H1 (cell line): ENCODE results near the gene EPHA3. TPM values are rescaled to one million over a fixed set of nuclear protein-coding genes. Genes with fewer than 3 reads are reported as not detected.

Source experiments
- CTCF ChIA-PET: fragments of 300-600 bp; sonication (Branson Sonifier 250); formaldehyde crosslinking; loops from one replicate; lab custom pipeline; 2021; ENCODE audit not compliant: partially characterized antibody; lab: Charles Lee
- POLR2A ChIA-PET: fragments of 300-600 bp; sonication (Branson Sonifier 250); formaldehyde crosslinking; loops from one replicate; lab custom pipeline; 2021; ENCODE audit warnings: inconsistent platforms; ENCODE audit not compliant: partially characterized antibody; lab: Charles Lee
- DNase-seq, 2 experiments: peaks; one replicate each; pipeline versions ENCODE4 v3.0.0 to v3.0.0-alpha.2; 2010 to 2022; ENCODE audit warnings: low spot score in 2 of 2, low read depth in 1 of 2, mixed read lengths in 1 of 2
- FAIRE-seq: peaks from 2 replicates; lab custom pipeline; 2011; peaks lifted over from hg19 to GRCh38; lab: Jason Lieb, UNC
- H2AFZ ChIP-seq: 2 replicates; pipeline ENCODE4 v1.8.1; 2012; ENCODE audit warnings: low read length, inconsistent platforms
- H2AK5ac ChIP-seq: 2 replicates; pipeline ENCODE4 v1.6.1; 2013; ENCODE audit warnings: low read depth, low read length
- H2BK120ac ChIP-seq: replicated peaks from 2 replicates; pipeline ENCODE3; 2013; ENCODE audit warnings: low read depth, low read length, inconsistent platforms
- H2BK12ac ChIP-seq: 2 replicates; pipeline ENCODE4 v1.6.1; 2013; ENCODE audit warnings: low read depth, low read length
- H2BK15ac ChIP-seq: 2 replicates; pipeline ENCODE4 v1.6.1; 2013; ENCODE audit warnings: low read length
- H2BK20ac ChIP-seq: 2 replicates; pipeline ENCODE4 v1.6.1; 2013; ENCODE audit warnings: low read length
- H2BK5ac ChIP-seq: 2 replicates; pipeline ENCODE4 v1.6.1; 2013; ENCODE audit warnings: low read depth, low read length
- H3K14ac ChIP-seq: 2 replicates; pipeline ENCODE4 v1.6.1; 2013; ENCODE audit warnings: inconsistent platforms; ENCODE audit not compliant: insufficient read length
- H3K18ac ChIP-seq: 2 replicates; pipeline ENCODE4 v1.6.1; 2013; ENCODE audit warnings: low read length; ENCODE audit errors: extremely low read depth
- H3K23ac ChIP-seq: 2 replicates; pipeline ENCODE4 v1.6.1; 2013; ENCODE audit warnings: inconsistent platforms; ENCODE audit not compliant: insufficient read length
- H3K23me2 ChIP-seq: 2 replicates; pipeline ENCODE4 v1.6.1; 2013; ENCODE audit warnings: low read depth, low read length
- H3K27ac ChIP-seq: 2 replicates; pipeline ENCODE4 v1.6.1; 2011; ENCODE audit warnings: low read depth, low read length, inconsistent platforms
- H3K27me3 ChIP-seq, 4 experiments: replicated peaks in 1 of 4; 1 replicate in 1 of 4; 2 replicates in 3 of 4; pipeline versions ENCODE4 v1.6.1 to v1.8.1; 2011 to 2013; ENCODE audit warnings: low read length in 3 of 4, mild to moderate bottlenecking in 3 of 4, inconsistent platforms in 2 of 4, mixed read lengths in 2 of 4, moderate library complexity in 1 of 4; ENCODE audit not compliant: control insufficient read depth in 3 of 4, insufficient read depth in 3 of 4; ENCODE audit errors: extremely low read depth in 1 of 4
- H3K36me3 ChIP-seq, 4 experiments: 2 replicates each; pipeline versions ENCODE4 v1.6.1 to v1.8.1; 2011 to 2013; ENCODE audit warnings: mild to moderate bottlenecking in 4 of 4, low read length in 3 of 4, moderate library complexity in 2 of 4, control low read depth in 1 of 4, inconsistent platforms in 1 of 4; ENCODE audit not compliant: insufficient read depth in 4 of 4, control insufficient read depth in 2 of 4
- H3K4ac ChIP-seq: replicated peaks from 2 replicates; pipeline ENCODE3; 2013; ENCODE audit warnings: low read length, low read depth, mixed read lengths, inconsistent platforms; ENCODE audit not compliant: insufficient read length
- H3K4me1 ChIP-seq, 4 experiments: replicated peaks in 1 of 4; 1 replicate in 1 of 4; 2 replicates in 3 of 4; pipeline versions ENCODE4 v1.6.1 to v1.8.1; 2011 to 2013; ENCODE audit warnings: low read length in 3 of 4, inconsistent platforms in 2 of 4, mixed read lengths in 1 of 4; ENCODE audit not compliant: insufficient read depth in 4 of 4, control insufficient read depth in 3 of 4
- H3K4me2 ChIP-seq, 2 experiments: 2 replicates each; pipeline versions ENCODE4 v1.6.1 to v1.8.1; 2011 to 2013; ENCODE audit warnings: low read depth in 2 of 2, low read length in 2 of 2, control low read depth in 1 of 2, inconsistent platforms in 1 of 2, mild to moderate bottlenecking in 1 of 2; ENCODE audit not compliant: insufficient read depth in 1 of 2
- H3K4me3 ChIP-seq, 4 experiments: fragments of 200-600, 300-600 bp in 1 of 4; sonication (generic), shearing (Covaris generic), sonication (Bioruptor Twin) in 1 of 4; 2 replicates each; pipeline versions ENCODE4 v1.5.1 to v1.8.1; 2011 to 2016; ENCODE audit warnings: low read length in 4 of 4, low read depth in 3 of 4, control low read depth in 2 of 4, inconsistent platforms in 2 of 4, mild to moderate bottlenecking in 2 of 4, mixed read lengths in 1 of 4, moderate library complexity in 1 of 4; ENCODE audit not compliant: insufficient read depth in 2 of 4; ENCODE audit errors: extremely low read depth in 1 of 4
- H3K56ac ChIP-seq: replicated peaks from 2 replicates; pipeline ENCODE3; 2013; ENCODE audit warnings: low read depth, mild to moderate bottlenecking, mixed read lengths, low read length, inconsistent platforms; ENCODE audit not compliant: insufficient read length
- H3K79me1 ChIP-seq: 2 replicates; pipeline ENCODE4 v1.6.1; 2013; ENCODE audit warnings: low read depth, low read length, control low read depth
- H3K79me2 ChIP-seq, 2 experiments: 2 replicates each; pipeline versions ENCODE4 v1.6.1 to v1.8.1; 2012 to 2013; ENCODE audit warnings: low read length in 2 of 2, mild to moderate bottlenecking in 2 of 2, inconsistent platforms in 1 of 2; ENCODE audit not compliant: insufficient read depth in 2 of 2, control insufficient read depth in 1 of 2
- H3K9ac ChIP-seq, 4 experiments: replicated peaks in 1 of 4; 1 replicate in 1 of 4; 2 replicates in 3 of 4; pipeline versions ENCODE4 v1.6.1 to v1.8.1; 2011 to 2013; ENCODE audit warnings: low read depth in 3 of 4, low read length in 3 of 4, control low read depth in 2 of 4, mild to moderate bottlenecking in 2 of 4, moderate library complexity in 2 of 4, inconsistent platforms in 1 of 4; ENCODE audit errors: extremely low read depth in 1 of 4
- H3K9me3 ChIP-seq, 2 experiments: 2 replicates each; pipeline versions ENCODE4 v1.6.1 to v1.8.1; 2012 to 2013; ENCODE audit warnings: mild to moderate bottlenecking in 2 of 2, moderate library complexity in 2 of 2, control low read depth in 1 of 2, inconsistent platforms in 1 of 2, low read depth in 1 of 2, low read length in 1 of 2, mixed read lengths in 1 of 2; ENCODE audit not compliant: insufficient read depth in 2 of 2
- H4K20me1 ChIP-seq, 2 experiments: replicated peaks in 1 of 2; 2 replicates each; pipeline versions ENCODE3 to v1.8.1; 2011 to 2013; ENCODE audit warnings: inconsistent platforms in 2 of 2, low read length in 2 of 2, mild to moderate bottlenecking in 1 of 2; ENCODE audit not compliant: insufficient read depth in 2 of 2, control insufficient read depth in 1 of 2
- H4K5ac ChIP-seq: 2 replicates; pipeline ENCODE4 v1.6.1; 2013; ENCODE audit warnings: low read length, low read depth, mixed read lengths, inconsistent platforms; ENCODE audit not compliant: insufficient read length
- H4K8ac ChIP-seq: 2 replicates; pipeline ENCODE4 v1.8.0; 2013; ENCODE audit warnings: mild to moderate bottlenecking, moderate library complexity, low read length, inconsistent platforms; ENCODE audit not compliant: insufficient read depth; ENCODE audit errors: extremely low read depth
- H4K91ac ChIP-seq: replicated peaks from 2 replicates; pipeline ENCODE3; 2013; ENCODE audit warnings: low read length, mixed read lengths, inconsistent platforms; ENCODE audit not compliant: insufficient read length
- CBX8 ChIP-seq: fragments of 300-800, 300-1000 bp; sonication (generic); IDR thresholded peaks from 2 replicates; pipeline ENCODE4 v1.7.1; 2016; ENCODE audit warnings: low read depth, low read length, borderline replicate concordance
- FOSL1 ChIP-seq: IDR thresholded peaks from 2 replicates; pipeline ENCODE4 v1.6.1; 2011; ENCODE audit warnings: mild to moderate bottlenecking, low read depth, low read length, moderate library complexity; ENCODE audit not compliant: insufficient read depth
- KDM4A ChIP-seq: IDR thresholded peaks from one replicate; pipeline ENCODE4 v1.7.1; 2012; ENCODE audit warnings: low read depth, mild to moderate bottlenecking, moderate library complexity, low read length, inconsistent platforms; ENCODE audit not compliant: severe bottlenecking
- RAD21 ChIP-seq, 2 experiments: IDR thresholded peaks in 1 of 2; conservative IDR thresholded peaks in 1 of 2; 2 replicates each; pipeline ENCODE4 v1.6.1; 2011; ENCODE audit warnings: low read depth in 2 of 2, low read length in 2 of 2, improper control_type of control experiment in 1 of 2, inconsistent platforms in 1 of 2, mild to moderate bottlenecking in 1 of 2, moderate library complexity in 1 of 2
- SIN3A ChIP-seq, 2 experiments: IDR thresholded peaks in 1 of 2; conservative IDR thresholded peaks in 1 of 2; 2 replicates each; pipeline ENCODE4 v1.6.1; 2011 to 2012; ENCODE audit warnings: low read length in 2 of 2, improper control_type of control experiment in 1 of 2, low read depth in 1 of 2, mild to moderate bottlenecking in 1 of 2
- SP4 ChIP-seq: IDR thresholded peaks from 2 replicates; pipeline ENCODE4 v1.6.1; 2012; ENCODE audit warnings: low read length, inconsistent platforms
- SUZ12 ChIP-seq: fragments of 200-600 bp; sonication (generic); IDR thresholded peaks from 2 replicates; pipeline ENCODE4 v1.6.1; 2012; ENCODE audit warnings: mild to moderate bottlenecking, inconsistent platforms, low read length, moderate library complexity, mixed read lengths
- TAF1 ChIP-seq: IDR thresholded peaks from 2 replicates; pipeline ENCODE4 v1.6.1; 2011; ENCODE audit warnings: mild to moderate bottlenecking, low read depth, low read length
- polyA plus RNA-seq, 7 experiments: library from polyadenylated mRNA; depleted of rRNA in 3 of 7; stranded (reverse) in 5 of 7; unstranded in 2 of 7; fragments of >200 nt in 5 of 7; fragments of 200-250 nt in 2 of 7; gene quantifications; 1 replicate in 5 of 7; 2 replicates in 1 of 7; 4 replicates in 1 of 7; pipeline versions ENCODE4 v1.2.1 to v1.2.3, GENCODE V29; 2011 to 2013; ENCODE audit warnings: missing spikeins in 2 of 7, mixed read lengths in 2 of 7
- total RNA-seq: library from RNA; stranded (reverse); fragmentation: NEBNext Ultra II Directional; extraction: Animal tissue kit (Norgen Biotek cat#: 25700); gene quantifications from 2 replicates; pipeline ENCODE4 v1.2.1, GENCODE V29; 2021
- TF ChIP-seq, protein P1 (sequence below): IDR thresholded peaks from 2 replicates; pipeline ENCODE4 v1.6.1; 2012; ENCODE audit warnings: low read length, inconsistent platforms

The EPHA3 gene
- total and polyA plus RNA-seq, 2 of the 8 experiments (the other 6 are each of a cell fraction or from before 2014, with no cell fraction given) = 0.09 to 0.22 TPM

DNA sequence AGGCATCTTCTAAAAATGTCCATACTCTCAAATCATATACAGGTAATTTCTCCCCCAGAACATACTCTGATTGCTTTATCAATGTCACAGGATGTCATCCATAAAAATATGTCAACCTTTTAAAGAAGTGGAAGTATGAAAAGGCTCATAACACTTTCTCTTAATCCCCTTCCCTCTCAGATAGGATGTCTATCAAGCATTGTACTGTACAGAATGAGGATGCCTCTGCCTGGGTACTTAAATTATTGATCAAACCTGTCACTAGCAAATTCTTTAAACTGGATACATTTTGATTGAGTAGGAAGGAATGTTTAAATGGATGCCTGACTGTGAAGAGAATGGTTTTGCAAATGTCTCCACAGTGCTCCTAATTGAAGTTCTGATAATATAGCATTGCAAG is 168.7 kb downstream of the EPHA3 start:
- Histone ChIP-seq H3K27ac (no peak overlapping the region), H4K8ac (no peak overlapping the region), H3K18ac (no peak overlapping the region), H3K56ac (no peak overlapping the region), H2AFZ (no peak overlapping the region), H2AK5ac (no peak overlapping the region), H2BK20ac (no peak overlapping the region), H3K27me3 (no peaks in the 10 kb centered on the region), H3K79me1 (no peaks in the 10 kb centered on the region), H4K5ac (no peak overlapping the region), H2BK5ac (no peak overlapping the region), H4K20me1 (no peaks in the 10 kb centered on the region), H3K9ac (no peak overlapping the region), H3K79me2 (no peaks in the 10 kb centered on the region), H3K23me2 (no peaks in the 10 kb centered on the region), H4K91ac (no peak overlapping the region), H3K4me2 (no peak overlapping the region), H3K9me3 (no peaks in the 10 kb centered on the region), H3K14ac (no peak overlapping the region), H2BK15ac (no peak overlapping the region), H3K4me3 (no peak overlapping the region), H2BK120ac (no peak overlapping the region), H2BK12ac (no peak overlapping the region), H3K4me1 (peaks cover 0 to 6% (median 3%) of the 10 kb centered on the region in 4 experiments; a peak in 4 of 7 replicates), H3K23ac (no peak overlapping the region), H3K4ac (no peak overlapping the region), H3K36me3 (no peaks in the 10 kb centered on the region)
- ChIA-PET POLR2A (no interaction called here), CTCF (no interaction called here)
- DNase-seq (no peak), FAIRE-seq (no peak)
- no peak for TF ChIP-seq SUZ12
- no peak for TF ChIP-seq CBX8
- no peak for TF ChIP-seq FOSL1
- TF ChIP-seq RAD21 (IDR thresholded peaks at IDR 0.05 in 1 of 2, conservative IDR thresholded peaks at IDR 0.05 in 1 of 2; ENCODE audit: low read depth in 2 of 2, low read length in 2 of 2) = no peak
- TF ChIP-seq, protein P1, sequence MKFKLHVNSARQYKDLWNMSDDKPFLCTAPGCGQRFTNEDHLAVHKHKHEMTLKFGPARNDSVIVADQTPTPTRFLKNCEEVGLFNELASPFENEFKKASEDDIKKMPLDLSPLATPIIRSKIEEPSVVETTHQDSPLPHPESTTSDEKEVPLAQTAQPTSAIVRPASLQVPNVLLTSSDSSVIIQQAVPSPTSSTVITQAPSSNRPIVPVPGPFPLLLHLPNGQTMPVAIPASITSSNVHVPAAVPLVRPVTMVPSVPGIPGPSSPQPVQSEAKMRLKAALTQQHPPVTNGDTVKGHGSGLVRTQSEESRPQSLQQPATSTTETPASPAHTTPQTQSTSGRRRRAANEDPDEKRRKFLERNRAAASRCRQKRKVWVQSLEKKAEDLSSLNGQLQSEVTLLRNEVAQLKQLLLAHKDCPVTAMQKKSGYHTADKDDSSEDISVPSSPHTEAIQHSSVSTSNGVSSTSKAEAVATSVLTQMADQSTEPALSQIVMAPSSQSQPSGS = no peak
- TF ChIP-seq SP4 = no peak
- no peak for TF ChIP-seq KDM4A
- no peak for TF ChIP-seq SIN3A (conservative IDR thresholded peaks at IDR 0.05 in 1 of 2, IDR thresholded peaks at IDR 0.05 in 1 of 2; ENCODE audit: low read depth in 1 of 2, low read length in 2 of 2)
- no peak for TF ChIP-seq TAF1
